Right renal pelvis (tissue), 4 donors: Measurements from ENCODE around the gene NT5C1A. TPM values are rescaled to one million over a fixed set of nuclear protein-coding genes. Genes with fewer than 3 reads are reported as not detected.

Experiments used
- DNase-seq, 4 donors: peaks; one replicate each; pipeline ENCODE4 v3.0.0-alpha.2; 2013; ENCODE audit warnings: low read depth in 4 of 4, low spot score in 3 of 4, missing footprints in 1 of 4
- polyA plus RNA-seq, 4 donors: library from polyadenylated mRNA; unstranded; fragments of 120-200 nt; gene quantifications; one replicate each; pipeline ENCODE4 v1.2.1, GENCODE V29; 2013; ENCODE audit not compliant: insufficient read length in 4 of 4

NT5C1A gene
- polyA plus RNA-seq, 4 donors = 0.37 to 0.69 (median 0.43) TPM

DNA sequence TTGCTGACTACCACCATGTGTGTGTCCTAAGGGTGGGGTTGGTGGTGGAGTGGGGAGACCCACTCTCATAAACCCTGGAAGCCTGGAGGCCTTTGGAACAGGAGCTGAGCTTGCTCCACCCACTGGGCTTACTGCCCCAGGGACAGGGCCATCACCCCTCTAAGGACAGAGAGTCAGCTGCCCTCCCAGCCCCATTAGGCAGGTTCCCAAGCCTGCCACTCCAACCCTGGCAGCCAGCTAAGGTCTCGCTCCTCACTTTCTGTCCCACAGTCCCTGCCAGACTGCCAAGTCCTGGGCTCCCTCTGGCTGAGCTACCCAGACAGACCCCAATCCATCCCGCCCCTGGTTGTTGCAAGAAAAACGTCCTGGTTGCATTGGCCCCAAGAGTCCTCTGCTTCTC is 3.8 kb downstream of the NT5C1A start:
- DNase-seq = no peak

DNA sequence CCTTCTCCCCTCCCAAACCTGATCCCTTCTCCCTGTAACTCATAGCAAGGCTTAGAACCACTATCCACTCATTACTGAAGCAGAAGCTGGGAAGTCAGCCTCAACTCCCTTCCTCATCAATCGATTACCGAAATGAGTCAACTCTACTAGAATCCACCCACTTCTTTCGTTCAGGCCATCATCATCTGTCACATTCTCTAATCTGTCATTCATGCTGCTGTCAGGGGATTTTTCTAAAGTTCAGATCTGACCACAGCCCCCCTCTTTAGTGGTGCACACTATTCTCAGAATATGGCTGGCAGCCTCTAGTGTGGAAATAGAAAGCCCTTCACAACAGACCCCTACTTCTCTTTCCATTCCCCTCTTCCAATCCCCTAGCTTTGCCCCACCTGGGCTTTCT is 5.1 kb downstream of the NT5C1A start:
- no peak for DNase-seq

DNA sequence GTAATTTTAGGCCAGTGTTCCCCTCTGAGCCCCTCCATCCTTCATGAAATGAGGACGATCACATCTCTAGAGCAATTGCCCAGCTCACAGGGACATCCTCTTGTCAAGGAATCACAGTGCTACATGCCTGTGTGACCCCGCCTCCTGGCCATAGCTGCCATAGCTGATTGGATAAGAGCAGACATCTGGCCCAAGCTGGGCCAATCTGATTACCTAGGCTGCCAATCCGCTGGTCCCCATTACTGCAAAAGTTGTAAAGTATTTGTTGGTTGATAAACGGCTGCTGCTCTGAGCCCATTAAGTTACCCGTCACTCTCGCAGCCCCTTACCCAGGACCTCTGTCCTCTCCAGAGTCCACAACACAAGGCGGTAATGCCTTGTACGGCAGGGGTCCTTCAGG is 8.3 kb downstream of the NT5C1A start:
- DNase-seq = no peak

DNA sequence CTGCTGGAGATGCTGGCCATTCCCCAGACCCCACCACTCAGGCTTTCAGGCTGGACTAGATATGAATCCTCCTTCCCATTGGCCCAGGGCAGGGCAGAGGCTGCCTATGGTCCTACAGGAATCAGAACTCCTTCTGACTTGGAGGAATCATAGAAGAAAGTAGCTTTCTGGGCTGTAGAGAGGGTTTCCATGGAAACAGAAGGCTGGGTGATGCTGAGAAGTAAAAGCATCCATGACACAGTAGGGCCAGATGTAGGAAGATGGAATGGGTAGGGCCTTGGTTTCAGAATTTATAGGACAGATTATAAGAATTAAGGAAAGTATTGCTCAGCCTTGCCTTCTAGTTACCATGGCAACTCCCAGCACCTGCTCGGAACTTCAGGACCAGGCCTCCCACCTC is 9.0 kb downstream of the NT5C1A start:
- no peak for DNase-seq

DNA sequence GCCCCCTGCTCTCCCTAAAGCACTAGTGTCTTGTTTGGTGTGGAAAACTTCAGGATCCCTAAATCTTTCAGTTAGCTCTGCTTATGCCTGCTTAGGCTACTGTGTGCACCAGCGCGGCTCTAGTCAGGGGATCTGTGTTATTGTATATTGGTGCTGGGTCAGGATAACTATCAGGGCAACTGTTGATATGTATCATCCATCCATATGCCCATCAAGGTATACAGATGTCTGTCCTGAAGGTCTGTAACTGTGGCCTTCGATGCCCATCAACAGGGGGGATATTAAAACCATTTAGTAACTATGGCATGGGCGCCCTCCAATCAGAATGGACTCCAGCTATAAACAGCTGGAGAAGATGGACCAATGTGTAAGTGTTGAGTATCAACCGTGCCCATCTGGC is 12.4 kb downstream of the NT5C1A start:
- no peak for DNase-seq

DNA sequence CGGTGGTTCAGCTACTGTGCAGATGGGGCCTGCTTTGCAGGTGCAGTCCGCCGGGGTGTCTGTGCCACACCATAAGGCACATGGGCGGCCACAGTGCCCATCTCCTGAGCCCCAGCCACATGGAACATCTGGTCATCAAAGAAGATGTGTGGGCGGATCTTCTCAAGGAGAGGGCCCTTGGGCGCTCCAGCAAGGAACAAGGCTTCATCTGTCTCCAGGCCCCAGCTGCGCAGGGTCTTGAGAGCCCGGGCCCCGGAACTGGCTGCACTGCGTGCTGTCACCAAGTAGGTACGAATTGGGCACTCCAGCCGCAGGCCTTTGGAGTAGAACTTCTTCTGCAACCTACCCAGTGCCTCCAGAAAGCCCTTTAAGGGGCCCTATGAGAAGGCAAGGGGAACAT is 12.8 kb downstream of the NT5C1A start:
- DNase-seq = no peak

DNA sequence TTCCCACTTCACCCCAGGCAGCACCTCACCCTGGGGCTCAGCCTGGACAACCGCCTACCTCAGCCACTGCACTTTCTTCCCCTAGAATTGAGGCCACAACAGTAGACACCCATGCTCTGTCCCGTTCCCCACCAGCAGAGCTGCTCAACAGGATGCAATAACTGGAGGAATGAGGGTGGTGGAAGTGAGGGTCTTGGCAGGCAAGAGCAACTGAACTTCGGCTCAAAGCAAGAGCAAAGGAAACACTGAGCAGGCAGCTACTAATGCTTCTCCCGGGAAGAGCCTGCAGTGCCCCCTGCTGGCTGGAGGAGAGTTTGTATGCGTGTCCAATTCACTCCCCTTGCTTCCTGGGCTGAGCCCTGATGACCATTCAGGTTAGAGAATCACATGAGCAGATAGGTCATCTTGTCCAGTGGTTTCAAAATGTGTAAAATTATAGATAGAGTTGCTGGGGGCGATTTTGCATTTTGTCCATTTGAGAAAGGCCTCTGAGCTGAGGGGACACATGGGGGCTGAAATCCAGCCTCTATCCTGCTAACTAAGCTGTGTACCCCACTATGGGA is 13.9 kb downstream of the NT5C1A start:
- DNase-seq = peak in 2 of 4 donors; percentile 53 to 66

DNA sequence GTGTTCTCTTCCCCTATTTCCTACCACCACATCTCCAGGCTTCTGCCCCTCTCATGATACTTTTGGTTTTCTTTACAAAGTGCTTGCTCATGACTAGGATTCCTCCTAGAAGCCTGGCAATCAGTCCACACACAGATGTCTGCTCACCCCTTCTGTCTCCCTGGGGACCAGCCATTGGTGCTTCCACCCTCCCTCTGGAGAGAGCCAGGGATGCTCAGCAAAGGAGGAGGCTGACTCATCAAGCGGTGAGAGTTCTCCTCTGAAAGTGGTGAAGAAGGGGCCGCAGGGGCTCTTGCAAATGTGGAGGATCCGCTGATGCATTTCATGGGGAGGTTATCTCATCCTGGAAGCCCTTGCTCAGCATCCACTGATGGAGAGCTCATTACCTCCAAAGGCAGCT is 14.5 kb downstream of the NT5C1A start:
- DNase-seq = no peak

DNA sequence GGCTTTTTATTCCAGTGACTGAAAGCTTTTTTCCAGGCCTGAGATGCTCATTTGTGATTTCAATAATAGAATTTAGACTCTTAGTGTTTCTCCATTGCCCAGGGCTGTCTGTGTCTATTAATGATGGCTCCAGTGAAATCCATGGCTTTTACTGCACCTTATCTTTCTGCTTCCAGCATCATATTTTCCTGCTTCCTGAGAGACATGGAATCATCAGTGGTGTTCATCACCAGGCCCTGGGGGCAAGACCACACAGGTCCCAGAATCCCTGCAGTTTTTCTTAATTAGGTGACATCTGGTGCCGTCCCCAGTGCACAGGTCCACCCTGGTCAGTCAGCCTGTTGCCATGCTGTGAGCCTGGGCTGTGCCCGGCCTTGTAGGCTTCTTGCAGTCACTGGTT is 15.5 kb downstream of the NT5C1A start:
- DNase-seq = no peak

DNA sequence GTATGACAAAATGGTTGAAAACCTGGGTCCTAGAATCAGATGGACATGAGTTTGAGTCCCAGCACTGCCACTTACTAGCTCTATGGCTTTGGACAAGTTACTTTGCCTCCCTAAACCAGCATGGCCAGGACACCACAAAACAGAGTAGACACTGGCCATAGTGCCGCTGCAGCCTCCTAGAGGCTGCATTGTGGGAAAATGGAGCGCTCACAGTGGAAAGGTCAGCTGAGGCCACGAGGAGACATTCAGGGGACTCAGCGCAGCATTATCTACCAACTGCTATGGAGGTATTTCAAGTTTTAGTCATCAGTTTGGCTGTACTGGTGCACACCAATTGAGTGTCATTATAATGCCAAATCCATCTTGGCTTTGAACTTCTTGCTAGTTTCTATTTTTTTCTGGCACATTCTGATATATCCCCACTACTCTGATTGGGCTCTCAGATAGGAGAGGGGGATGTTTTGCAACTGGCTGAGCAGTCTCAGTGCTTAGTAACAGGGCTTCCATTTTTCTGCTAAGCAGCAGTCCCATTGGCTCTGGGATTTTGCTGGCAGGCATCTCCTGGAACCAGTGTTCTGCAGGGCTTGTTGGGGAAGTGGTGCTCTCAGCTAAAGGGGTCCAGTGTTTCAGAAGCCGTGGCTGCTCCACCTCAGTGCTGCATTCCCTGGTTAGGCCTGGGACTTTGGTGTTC is 16.2 kb downstream of the NT5C1A start:
- DNase-seq = no peak

DNA sequence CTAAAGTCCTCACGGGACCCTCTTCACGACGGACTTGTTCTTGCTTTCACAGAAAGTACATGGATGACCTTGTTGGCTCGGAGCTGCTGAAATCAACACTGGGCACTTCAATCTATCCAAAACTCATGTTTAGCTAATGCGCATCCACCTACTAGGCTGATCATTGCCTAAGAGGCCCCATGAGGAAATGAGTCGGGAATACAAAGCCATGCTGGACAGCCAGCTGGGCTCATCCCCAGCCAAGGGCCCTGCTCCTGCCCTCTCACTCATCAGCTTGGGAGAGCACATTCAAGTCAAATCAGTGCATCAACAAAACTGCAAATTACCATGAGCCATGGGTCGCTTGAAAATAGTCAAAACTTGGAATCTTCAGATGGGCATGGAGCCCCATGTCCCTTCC is 17.6 kb downstream of the NT5C1A start:
- no peak for DNase-seq

DNA sequence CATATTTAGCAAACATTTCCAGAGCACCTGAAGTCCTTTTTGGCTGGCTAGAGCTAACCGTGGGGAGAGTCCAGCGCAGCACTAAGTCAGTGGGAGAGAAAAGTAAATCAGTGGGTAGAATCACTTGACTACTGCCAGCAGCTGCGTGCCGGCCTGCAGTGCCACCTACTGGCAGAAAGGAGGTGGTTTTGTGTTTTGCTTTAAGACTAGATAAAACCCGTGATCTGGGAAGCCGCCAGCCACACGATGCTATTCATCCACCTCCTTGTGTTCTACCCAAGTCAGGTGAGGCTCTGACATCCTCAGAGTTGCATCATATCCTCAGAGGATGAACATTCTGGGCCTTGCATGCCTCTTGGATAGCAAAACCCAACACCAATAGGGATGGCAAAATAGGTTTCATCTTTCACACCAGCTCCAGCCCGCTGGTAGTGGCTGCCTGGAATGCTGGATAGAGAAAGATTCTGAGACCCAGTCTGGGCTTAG is 18.3 kb downstream of the NT5C1A start:
- peak in 3 of 4 donors; percentile 51 to 74 (median 72) for DNase-seq

DNA sequence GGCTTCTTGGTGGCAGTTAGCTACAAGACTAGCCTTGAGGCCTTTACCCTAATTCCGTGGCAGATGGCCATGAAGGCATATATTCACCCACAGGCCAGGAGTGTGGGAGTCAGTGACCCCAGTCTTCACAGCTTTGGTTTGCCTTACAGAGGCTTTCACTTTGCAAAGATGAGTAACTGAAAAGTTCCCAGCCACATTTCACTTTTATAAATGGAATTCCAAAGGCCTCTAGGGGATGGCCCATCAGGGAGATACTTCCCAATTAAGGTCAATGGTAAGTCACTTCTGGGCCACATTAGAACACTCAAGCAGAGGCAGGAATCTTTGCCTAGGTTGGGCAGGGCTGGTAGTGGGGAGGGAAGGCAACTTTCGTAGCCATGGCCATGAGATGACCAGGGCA is 19.4 kb downstream of the NT5C1A start:
- DNase-seq = no peak

DNA sequence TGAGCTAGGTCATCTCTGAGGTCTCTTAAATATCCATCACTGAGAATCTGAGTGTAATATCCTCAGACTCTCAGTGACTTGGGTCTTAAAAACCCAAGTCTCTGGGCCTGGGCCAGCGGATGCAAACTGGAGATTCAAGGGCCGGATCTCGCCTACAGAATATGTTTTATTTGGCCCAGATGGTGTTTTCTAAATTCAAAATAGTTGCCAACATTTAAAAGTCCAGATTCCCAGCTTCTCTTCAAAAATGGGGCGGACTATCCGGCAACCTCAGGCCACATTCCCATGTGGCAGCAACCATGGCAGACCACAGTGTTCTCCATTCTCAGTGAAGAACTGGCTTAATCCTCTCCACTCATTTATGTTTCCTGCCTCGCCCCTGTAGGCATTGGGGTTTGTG is 19.8 kb downstream of the NT5C1A start:
- no peak for DNase-seq

DNA sequence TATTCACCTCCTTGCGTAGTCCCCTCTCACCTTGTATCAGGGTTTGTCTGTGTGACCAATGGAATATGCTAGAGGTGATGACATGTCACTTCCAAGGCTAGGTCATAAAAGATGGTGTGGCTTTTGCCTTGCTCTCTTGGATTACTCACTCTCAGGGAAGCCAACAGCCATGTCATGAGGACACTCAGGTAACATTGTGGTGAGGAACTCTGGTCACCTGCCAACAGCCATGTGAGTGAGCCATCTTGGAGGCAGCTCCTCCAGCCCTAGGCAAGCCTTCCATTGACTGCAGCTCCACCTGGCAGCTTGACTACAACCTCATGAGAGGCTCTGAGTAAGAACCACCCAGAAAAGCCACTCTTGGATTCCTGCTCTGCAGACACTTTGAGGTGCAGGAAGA is 21.5 kb downstream of the NT5C1A start:
- no peak for DNase-seq

DNA sequence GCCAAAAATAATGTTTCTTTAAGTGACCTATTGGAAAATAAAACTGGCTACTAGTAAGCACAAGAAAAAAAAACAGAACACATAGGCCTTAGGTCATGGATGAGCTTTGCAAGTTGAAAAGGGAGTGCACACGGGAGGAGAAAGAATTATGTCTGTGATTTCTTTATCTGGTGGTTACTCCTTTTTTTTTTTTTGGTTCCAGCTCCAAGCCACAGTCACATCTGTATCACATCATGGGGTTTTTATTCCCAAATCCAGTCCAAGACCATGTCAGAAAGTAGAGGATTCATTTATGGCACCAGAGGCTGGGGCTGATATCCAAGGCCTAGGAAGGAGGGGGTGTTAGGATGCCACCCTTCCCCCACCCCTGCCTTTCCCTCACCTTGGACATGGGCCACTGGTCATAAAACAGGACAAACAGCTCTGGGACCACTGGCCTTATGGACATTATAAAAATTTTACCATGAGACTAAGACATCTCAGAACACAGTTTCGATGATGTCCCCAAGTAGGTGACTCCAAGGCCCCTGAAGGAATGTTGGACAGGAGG is 22.2 kb downstream of the NT5C1A start:
- no peak for DNase-seq

DNA sequence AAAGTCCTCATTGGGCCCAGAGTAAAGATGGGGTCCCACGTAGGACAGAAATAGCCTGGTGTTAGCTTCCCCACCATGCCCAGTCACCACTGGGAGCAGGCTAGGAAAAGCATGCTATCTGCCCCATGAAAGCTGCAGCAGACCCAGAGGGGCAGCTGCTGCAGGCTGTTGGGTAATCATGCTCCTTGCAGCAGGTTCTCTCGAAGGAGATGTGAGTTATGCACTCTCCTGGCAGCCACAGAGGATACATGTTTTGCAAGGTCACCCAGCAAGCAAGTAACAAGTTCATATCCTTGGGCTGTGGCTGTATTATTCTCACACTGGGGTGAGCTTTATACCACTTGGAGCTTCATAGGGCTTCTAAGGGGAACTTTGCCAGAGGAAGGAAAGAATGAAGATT is 23.4 kb downstream of the NT5C1A start:
- DNase-seq = no peak

DNA sequence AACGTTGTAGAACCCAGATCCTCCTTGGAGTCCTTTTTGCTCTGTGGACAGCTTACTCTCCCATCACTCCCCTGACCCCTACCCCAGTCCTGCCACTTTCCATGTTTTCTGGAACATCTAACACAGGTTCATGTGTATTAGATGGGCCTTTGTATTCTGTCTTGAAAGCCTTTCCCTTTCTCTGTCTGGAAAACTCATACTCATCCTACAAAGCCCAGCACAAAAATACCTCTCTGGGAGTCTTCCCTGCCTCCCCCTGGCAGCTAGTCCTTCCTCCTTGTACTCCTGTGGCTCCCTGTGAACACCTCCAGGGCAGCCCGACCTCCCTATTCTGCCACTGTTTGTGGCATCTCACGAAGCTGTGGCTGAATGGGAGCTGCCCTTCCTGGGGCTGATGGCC is 24.7 kb downstream of the NT5C1A start:
- DNase-seq = no peak

DNA sequence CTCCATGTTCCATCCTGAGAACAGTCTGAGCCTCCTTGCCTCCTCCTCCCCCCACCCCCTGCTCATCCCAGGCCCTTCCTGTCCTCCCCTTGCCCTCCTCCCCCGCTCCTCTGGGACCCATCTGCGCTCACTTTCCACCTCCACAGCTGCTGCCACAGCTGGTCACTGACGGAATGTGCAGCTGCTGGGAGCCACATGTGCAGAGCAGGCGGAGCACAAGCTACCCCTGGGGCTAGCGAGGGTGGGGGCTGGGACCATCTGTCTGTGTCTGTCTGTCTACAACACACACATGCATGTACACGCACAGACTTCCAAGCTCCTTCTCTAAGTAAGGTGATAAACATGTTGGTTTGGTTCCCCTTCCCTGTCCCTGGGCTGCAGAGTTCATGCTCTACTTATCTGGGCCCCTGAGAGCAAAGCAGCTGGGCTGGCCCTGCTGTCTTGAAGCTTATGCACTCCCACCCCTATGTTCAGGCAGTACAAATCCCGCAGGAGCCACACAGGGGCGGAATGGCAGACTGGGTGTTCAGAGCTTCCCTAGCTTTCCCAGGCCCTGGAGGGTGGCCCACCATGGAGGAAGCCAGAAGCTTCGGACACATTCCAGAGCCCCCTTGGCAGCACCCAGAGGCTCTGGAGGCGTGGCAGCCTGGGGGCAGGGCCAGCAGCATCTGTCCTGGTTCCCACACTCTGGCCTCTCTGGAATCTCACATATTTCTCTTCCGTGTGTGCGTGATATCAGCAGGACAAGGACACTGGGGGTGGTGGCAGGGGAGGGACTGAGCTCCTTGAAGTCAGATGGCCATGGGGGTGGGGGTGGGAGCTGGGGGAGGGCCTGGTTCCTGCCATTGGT is 25.4 kb downstream of the NT5C1A start:
- DNase-seq = peak; percentile 58 to 70 (median 64)

DNA sequence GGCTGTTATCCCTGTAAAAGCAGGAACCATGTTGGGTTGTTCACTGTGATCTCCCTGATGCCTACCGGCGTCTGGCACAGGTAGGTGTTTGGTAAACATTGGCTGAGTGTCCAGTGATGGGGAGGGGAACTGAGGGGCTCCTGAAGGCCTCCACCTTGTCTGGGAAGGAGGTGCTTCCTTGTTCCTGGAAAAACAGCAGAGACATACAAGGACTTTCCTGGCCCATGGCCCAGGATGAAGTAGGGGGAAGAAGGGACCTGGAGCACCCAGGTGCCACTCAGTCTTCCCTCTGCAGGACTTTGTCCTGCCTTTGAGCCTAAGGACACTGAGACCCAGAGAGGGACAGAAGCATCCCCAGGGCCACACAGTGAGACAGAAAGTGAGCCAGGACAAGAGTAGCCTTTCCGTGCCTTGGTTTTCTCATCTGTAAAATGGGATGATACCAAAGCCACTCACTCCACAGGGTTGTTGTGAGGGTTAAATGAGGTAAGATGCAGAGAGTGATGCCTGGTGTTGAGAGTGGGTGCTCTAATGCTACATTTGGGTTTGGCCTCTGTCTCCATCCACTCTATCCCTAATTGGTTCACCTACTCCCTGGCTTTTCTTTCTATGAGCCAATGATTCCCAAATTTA is 26.4 kb downstream of the NT5C1A start:
- no peak for DNase-seq

DNA sequence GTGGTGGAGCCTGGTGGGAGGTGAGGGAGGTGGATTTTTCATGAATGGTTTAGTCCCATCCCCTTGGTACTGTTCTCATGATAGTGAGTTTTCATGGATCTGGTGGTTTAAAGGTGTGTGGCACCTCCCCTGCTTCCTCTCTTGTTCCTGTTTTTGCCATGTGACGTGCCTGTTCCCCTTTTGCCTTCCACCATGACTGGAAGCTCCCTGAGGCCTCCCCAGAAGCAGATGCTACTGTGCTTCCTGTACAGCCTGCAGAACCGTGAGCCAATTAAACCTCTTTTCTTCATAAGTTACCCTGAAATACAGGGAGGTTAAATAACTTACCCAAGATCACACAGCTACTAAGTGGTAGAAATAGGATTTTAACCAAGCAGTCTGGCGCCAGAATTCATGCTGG is 28.2 kb downstream of the NT5C1A start:
- no peak for DNase-seq
